ENCODE measurements around the gene TMED1.

- no peak for TF ChIP-seq POLR2A (IDR thresholded peaks at IDR 0.05)
- peak; percentile 31 to 58 (median 46) for TF ChIP-seq CTCF (IDR thresholded peaks at IDR 0.05)
Observed at GRCh38 chr19:10858204-10858828, 22.3 kb upstream of the TMED1 start.

All from heart left ventricle (tissue), 13 donors.